ENCODE measurements around the gene CHMP4B. TPM values are rescaled to one million over a fixed set of nuclear protein-coding genes. Genes with fewer than 3 reads are reported as not detected.

The CHMP4B gene, protein sequence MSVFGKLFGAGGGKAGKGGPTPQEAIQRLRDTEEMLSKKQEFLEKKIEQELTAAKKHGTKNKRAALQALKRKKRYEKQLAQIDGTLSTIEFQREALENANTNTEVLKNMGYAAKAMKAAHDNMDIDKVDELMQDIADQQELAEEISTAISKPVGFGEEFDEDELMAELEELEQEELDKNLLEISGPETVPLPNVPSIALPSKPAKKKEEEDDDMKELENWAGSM
- total RNA-seq, result 34.1 and 49.8 TPM in 2 replicates

DNA sequence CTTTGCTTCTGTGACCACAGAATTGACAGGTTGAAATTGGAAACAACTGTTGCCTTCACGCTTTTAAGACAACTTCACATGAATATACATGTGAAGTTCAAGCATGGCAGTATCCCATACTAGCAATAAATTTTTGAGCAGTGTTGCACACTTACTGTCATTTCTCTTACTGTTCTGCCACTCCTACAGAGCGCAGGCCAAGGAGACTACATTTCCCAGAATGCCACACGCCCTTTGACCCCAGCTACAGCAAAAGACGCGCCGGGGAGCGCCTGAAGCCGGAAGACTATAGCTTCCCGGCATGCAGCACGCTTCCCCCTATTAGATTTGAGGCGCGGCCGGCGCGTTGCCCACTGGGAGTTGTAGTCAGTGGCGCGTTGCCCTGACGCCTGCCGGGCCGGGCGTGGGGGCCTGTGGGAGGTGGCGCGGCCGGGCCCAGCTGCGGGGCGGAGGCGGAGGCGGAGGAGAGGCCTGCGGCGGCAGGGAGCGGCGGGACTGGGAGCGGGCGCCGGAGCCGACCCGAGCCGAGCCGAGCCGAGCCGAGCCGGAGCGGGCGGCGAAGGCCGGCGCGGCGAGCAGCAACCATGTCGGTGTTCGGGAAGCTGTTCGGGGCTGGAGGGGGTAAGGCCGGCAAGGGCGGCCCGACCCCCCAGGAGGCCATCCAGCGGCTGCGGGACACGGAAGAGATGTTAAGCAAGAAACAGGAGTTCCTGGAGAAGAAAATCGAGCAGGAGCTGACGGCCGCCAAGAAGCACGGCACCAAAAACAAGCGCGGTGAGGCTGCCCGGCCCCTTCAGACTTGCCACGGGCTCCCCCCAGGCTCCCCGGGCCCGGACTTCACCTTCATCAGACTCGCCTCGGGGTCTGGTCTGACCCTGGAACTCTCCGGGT lies at the start of gene CHMP4B:
CHMP4B (plus strand) TSS at position 464 of the 891 bp plus-strand sequence; CDS start at position 585, 121 bp downstream.

Other genes with a start within 250 kb of the CHMP4B start
- gene C20orf144, start 149.0 kb upstream of the CHMP4B start, total RNA-seq, result 0.19 and 0.28 TPM in 2 replicates
- 2.7 and 2.8 TPM in 2 replicates for gene ACTL10, start 144.4 kb upstream of the CHMP4B start, total RNA-seq
- 15.0 and 24.0 TPM in 2 replicates for gene NECAB3, start 136.9 kb upstream of the CHMP4B start, total RNA-seq
- gene E2F1, start 125.0 kb upstream of the CHMP4B start, total RNA-seq, result 2.8 and 16.1 TPM in 2 replicates
- gene PXMP4, start 91.0 kb upstream of the CHMP4B start, total RNA-seq, result 5.4 and 5.6 TPM in 2 replicates
- 0.77 and 1.1 TPM in 2 replicates for gene ZNF341, start 79.4 kb upstream of the CHMP4B start, total RNA-seq
- 45.9 and 69.6 TPM in 2 replicates for gene RALY, start 182.6 kb downstream of the CHMP4B start, total RNA-seq

Measured in regular cardiac myocyte (primary cell).